OCI-LY7 (cell line): ENCODE measurements around the gene RXFP2. TPM values are rescaled to one million over a fixed set of nuclear protein-coding genes. Genes with fewer than 3 reads are reported as not detected.

Experiments used
- BruUV-seq: library from RNA; stranded (reverse); fragments of 400-500 nt; replicated peaks from 2 replicates; lab custom pipeline; 2021; lab: Mats Ljungman, UMichigan
- CTCF ChIA-PET: fragments of 300-600 bp; sonication (Branson Sonifier 250); formaldehyde crosslinking; loops from one replicate; lab custom pipeline; 2022; ENCODE audit warnings: antibody characterized with exemption; ENCODE audit not compliant: unreplicated experiment; lab: Charles Lee
- POLR2A ChIA-PET: fragments of 300-600 bp; sonication (Branson Sonifier 250); formaldehyde crosslinking; loops from one replicate; lab custom pipeline; 2022; ENCODE audit warnings: antibody characterized with exemption; lab: Charles Lee
- DNase-seq: peaks from one replicate; pipeline ENCODE4 v3.0.0-alpha.2; 2015; ENCODE audit warnings: low spot score
- H2AFZ ChIP-seq: fragments of 200-600 bp; sonication (generic), shearing (Covaris generic); 2 replicates; pipeline ENCODE4 v1.6.1; 2014; ENCODE audit warnings: mild to moderate bottlenecking, antibody characterized with exemption, low read length, moderate library complexity
- H3K27ac ChIP-seq: fragments of 200-600 bp; sonication (generic); 2 replicates; pipeline ENCODE4 v1.5.1; 2014; ENCODE audit warnings: mixed run types, low read depth, mild to moderate bottlenecking, moderate library complexity, low read length, inconsistent platforms; ENCODE audit not compliant: poor library complexity, severe bottlenecking
- H3K36me3 ChIP-seq: fragments of 200-600 bp; sonication (generic); 2 replicates; pipeline ENCODE4 v1.6.1; 2014; ENCODE audit warnings: mild to moderate bottlenecking, antibody characterized with exemption, low read length, moderate library complexity, mixed read lengths; ENCODE audit not compliant: insufficient read depth
- H3K4me1 ChIP-seq: fragments of 200-600 bp; sonication (generic); 2 replicates; pipeline ENCODE4 v1.5.1; 2014; ENCODE audit warnings: mild to moderate bottlenecking, low read length; ENCODE audit not compliant: insufficient read depth, poor library complexity, severe bottlenecking
- H3K4me2 ChIP-seq: fragments of 200-600 bp; sonication (generic); 2 replicates; pipeline ENCODE4 v1.6.1; 2014; ENCODE audit warnings: mild to moderate bottlenecking, low read length
- H3K4me3 ChIP-seq: fragments of 200-600 bp; sonication (generic); 2 replicates; pipeline ENCODE4 v1.5.1; 2014; ENCODE audit warnings: mild to moderate bottlenecking, low read depth, low read length; ENCODE audit not compliant: poor library complexity, severe bottlenecking
- H3K79me2 ChIP-seq: fragments of 200-600 bp; sonication (generic); 2 replicates; pipeline ENCODE4 v1.6.1; 2016; ENCODE audit warnings: low read depth, mild to moderate bottlenecking, low read length, moderate library complexity, mixed read lengths; ENCODE audit not compliant: insufficient read depth
- H3K9me2 ChIP-seq: fragments of 200-600 bp; sonication (generic); 2 replicates; pipeline ENCODE4 v1.6.1; 2016; ENCODE audit warnings: mild to moderate bottlenecking, low read length, mixed read lengths; ENCODE audit not compliant: insufficient read depth
- H3K9me3 ChIP-seq: fragments of 200-600 bp; sonication (generic); 2 replicates; pipeline ENCODE4 v1.6.1; 2014; ENCODE audit warnings: mild to moderate bottlenecking, mixed run types, low read length, mixed read lengths
- H4K20me1 ChIP-seq: fragments of 200-600 bp; sonication (generic); 2 replicates; pipeline ENCODE4 v1.6.1; 2014; ENCODE audit warnings: mild to moderate bottlenecking, antibody characterized with exemption, low read length, moderate library complexity, mixed read lengths; ENCODE audit not compliant: insufficient read depth
- EZH2phosphoT487 ChIP-seq: fragments of 200-600 bp; sonication (generic); IDR thresholded peaks from 2 replicates; pipeline ENCODE4 v1.6.1; 2018; ENCODE audit warnings: low read depth, borderline replicate concordance, mild to moderate bottlenecking, mixed run types, antibody characterized with exemption, low read length, moderate library complexity, mixed read lengths
- intact Hi-C: fragments of 100-400 bp; cut with micrococcal nuclease; formaldehyde crosslinking; loops from one replicate; pipeline ENCODE4 v1.10.0; 2022; ENCODE audit not compliant: unreplicated experiment
- total RNA-seq, 2 experiments: library from RNA; depleted of rRNA in 1 of 2; stranded (reverse); fragments of >200 nt in 1 of 2; shearing (Covaris generic) in 1 of 2; gene quantifications; 2 replicates each; pipeline ENCODE4 v1.2.3, GENCODE V29; 2014 to 2022
- TF ChIP-seq, protein P1 (sequence below): fragments of 200-600 bp; sonication (generic); conservative IDR thresholded peaks from 2 replicates; pipeline ENCODE4 v1.5.1; 2014; ENCODE audit warnings: mild to moderate bottlenecking, antibody characterized with exemption, low read length, moderate library complexity, mixed read lengths

RXFP2 gene
- total RNA-seq, 2 experiments from 2014 or later: not detected

DNA sequence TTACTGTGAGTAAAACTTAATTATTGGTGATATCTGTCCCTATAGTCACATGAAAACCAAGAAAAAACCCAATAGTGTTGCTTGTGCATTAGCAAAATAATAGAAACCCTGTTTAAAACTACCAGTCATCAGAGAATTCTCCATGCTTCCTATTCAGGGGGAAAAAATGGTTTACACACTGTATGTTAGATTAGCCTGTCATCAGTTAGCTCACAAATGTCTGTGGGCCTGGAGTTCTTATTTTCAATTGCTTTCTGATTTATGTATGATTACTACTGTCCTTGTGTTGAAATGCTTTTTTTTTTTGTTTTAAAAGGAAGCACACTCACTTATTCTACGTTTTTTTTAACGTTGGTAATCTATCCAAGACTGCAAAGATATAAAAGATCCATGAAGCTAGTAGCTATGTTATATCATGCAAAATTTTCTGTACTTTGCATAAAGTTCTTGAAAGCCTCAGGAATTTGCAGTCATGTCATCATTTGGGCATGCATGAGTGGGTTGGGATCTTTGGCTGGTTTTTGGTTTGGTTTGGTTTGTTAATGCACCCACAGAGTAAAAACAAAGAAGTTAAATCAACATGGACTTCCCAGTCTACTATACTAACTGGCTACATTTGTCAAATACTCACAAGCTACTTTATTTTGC lies 25.9 kb downstream of the RXFP2 start:
- no peak for DNase-seq
- ChIA-PET CTCF (no interaction called here), POLR2A (no interaction called here)
- Histone ChIP-seq H3K27ac (no peak overlapping the region), H3K9me3 (no peaks in the 10 kb centered on the region), H3K79me2 (no peaks in the 10 kb centered on the region), H2AFZ (no peak overlapping the region), H3K9me2 (no peaks in the 10 kb centered on the region), H3K4me1 (no peaks in the 10 kb centered on the region), H4K20me1 (no peaks in the 10 kb centered on the region), H3K4me3 (no peak overlapping the region), H3K36me3 (no peaks in the 10 kb centered on the region), H3K4me2 (no peak overlapping the region)
- no peak for TF ChIP-seq EZH2phosphoT487
- TF ChIP-seq, protein P1, sequence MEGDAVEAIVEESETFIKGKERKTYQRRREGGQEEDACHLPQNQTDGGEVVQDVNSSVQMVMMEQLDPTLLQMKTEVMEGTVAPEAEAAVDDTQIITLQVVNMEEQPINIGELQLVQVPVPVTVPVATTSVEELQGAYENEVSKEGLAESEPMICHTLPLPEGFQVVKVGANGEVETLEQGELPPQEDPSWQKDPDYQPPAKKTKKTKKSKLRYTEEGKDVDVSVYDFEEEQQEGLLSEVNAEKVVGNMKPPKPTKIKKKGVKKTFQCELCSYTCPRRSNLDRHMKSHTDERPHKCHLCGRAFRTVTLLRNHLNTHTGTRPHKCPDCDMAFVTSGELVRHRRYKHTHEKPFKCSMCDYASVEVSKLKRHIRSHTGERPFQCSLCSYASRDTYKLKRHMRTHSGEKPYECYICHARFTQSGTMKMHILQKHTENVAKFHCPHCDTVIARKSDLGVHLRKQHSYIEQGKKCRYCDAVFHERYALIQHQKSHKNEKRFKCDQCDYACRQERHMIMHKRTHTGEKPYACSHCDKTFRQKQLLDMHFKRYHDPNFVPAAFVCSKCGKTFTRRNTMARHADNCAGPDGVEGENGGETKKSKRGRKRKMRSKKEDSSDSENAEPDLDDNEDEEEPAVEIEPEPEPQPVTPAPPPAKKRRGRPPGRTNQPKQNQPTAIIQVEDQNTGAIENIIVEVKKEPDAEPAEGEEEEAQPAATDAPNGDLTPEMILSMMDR: no peak
- intact Hi-C loops: no loop called here
- BruUV-seq: no TSS peak

DNA sequence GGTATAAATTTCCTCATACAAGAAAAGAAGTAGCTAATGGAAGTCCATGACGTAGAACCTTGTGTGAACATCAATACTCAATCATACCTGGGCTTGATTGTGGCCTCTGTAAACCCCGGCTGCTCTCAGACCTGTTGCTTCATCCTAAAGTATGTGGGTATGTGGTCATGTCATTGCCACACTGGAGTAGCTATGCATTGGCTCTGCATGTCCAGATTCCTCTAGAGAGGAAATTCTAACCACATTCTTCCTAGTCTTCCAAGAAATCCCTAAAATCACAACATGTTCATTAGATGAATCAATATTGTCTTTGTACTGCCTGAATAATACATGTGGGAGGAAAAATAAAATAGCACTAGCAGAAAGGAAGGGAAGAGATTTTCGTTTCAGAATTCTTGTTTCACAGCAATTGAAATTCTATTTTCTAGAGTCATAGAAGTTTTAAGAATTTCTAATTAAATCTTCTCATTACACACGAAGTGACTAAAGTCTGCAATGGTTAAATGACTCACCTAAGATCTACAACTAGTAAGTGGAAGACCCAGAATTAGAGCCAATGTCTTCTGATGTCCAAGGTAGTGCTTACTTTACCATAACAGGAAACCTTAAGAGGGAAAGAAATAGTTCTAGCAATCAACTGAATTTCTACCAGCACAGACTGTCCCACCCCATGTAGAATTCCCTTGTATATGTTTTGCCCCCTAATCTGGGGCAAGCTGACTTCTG lies 28.0 kb downstream of the RXFP2 start:
- ChIA-PET CTCF (no interaction called here), POLR2A (interaction anchor here (0.5 kb wide), 1 partner anchor 280 kb away, joined by 8 read pairs; no protein-coding TSS in a partner anchor)
- Histone ChIP-seq H3K9me3 (no peaks in the 10 kb centered on the region), H3K36me3 (no peaks in the 10 kb centered on the region), H3K79me2 (no peaks in the 10 kb centered on the region), H3K4me3 (no peak overlapping the region), H3K27ac (no peak overlapping the region), H3K4me1 (no peaks in the 10 kb centered on the region), H2AFZ (no peak overlapping the region), H3K9me2 (no peaks in the 10 kb centered on the region), H4K20me1 (no peaks in the 10 kb centered on the region), H3K4me2 (no peak overlapping the region)
- BruUV-seq: no TSS peak
- DNase-seq: no peak
- intact Hi-C loops: no loop called here
- TF ChIP-seq, protein P1: no peak
- no peak for TF ChIP-seq EZH2phosphoT487

DNA sequence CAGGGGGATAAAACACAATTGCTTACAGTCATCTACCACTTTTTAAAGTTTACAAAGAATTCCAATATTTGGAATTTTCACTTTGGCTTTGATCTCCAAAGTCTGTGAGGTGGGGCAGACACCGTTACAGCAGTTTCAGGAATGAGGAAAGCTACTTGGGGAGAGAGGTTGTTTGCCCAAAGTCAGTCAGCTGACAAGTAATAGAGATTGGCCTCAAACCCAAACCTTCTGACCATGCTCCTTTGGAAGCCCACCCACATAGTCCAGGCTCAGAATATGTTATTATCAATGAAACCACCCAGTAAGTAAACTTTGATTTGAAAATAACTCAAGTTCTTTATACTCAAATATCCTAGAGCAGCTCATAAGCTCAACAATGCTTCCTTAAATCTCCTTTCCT lies 29.0 kb downstream of the RXFP2 start:
- H3K9me2 ChIP-seq: no peaks in the 10 kb centered on the region
- ChIA-PET POLR2A (no interaction called here), CTCF (no interaction called here)
- H3K27ac ChIP-seq: no peak overlapping the region
- no peak overlapping the region for H3K4me2 ChIP-seq
- H3K9me3 ChIP-seq: no peaks in the 10 kb centered on the region
- TF ChIP-seq, protein P1: no peak
- no peak overlapping the region for H2AFZ ChIP-seq
- H3K4me3 ChIP-seq: no peak overlapping the region
- no peak for DNase-seq
- intact Hi-C loops: no loop called here
- no TSS peak for BruUV-seq
- no peaks in the 10 kb centered on the region for H3K79me2 ChIP-seq
- no peaks in the 10 kb centered on the region for H3K4me1 ChIP-seq
- no peaks in the 10 kb centered on the region for H3K36me3 ChIP-seq
- H4K20me1 ChIP-seq: no peaks in the 10 kb centered on the region
